Mucosa of descending colon (tissue), 3 donors: ENCODE results near the gene RAB1B. TPM values are rescaled to one million over a fixed set of nuclear protein-coding genes. Genes with fewer than 3 reads are reported as not detected.

ENCODE experiments used
- ATAC-seq: fragments of 200-7000 bp; cut with Tn5 transposase; one replicate; pipeline ENCODE4 v1.9.1; 2020; ENCODE audit warnings: mild to moderate bottlenecking, moderate library complexity
- DNase-seq, 3 donors: peaks; one replicate each; pipeline ENCODE4 v3.0.0-alpha.2; 2020
- H3K36me3 ChIP-seq: fragments of 200-600 bp; one replicate; pipeline ENCODE4 v1.8.0; 2021; ENCODE audit warnings: low read depth, mild to moderate bottlenecking
- H3K4me1 ChIP-seq: fragments of 200-600 bp; one replicate; pipeline ENCODE4 v1.8.0; 2021; ENCODE audit warnings: low read depth, mild to moderate bottlenecking
- H3K4me3 ChIP-seq: fragments of 200-600 bp; one replicate; pipeline ENCODE4 v1.8.0; 2021; ENCODE audit warnings: mild to moderate bottlenecking
- H3K9me3 ChIP-seq: fragments of 200-600 bp; one replicate; pipeline ENCODE4 v1.8.0; 2021; ENCODE audit warnings: mild to moderate bottlenecking
- CTCF ChIP-seq: fragments of 200-600 bp; IDR thresholded peaks from one replicate; pipeline ENCODE4 v1.8.0; 2022; ENCODE audit warnings: antibody characterized with exemption, mild to moderate bottlenecking
- intact Hi-C, 2 donors: fragments of 100-400 bp; cut with DNase I in 1 of 2; cut with micrococcal nuclease in 1 of 2; formaldehyde crosslinking; loops; one replicate each; pipeline versions ENCODE4 v1.11.0 to v1.11.1; 2022; cut with DNase I, micrococcal nuclease
- total RNA-seq, 3 donors: library from RNA; stranded (reverse); fragmentation: NEBNext Ultra II Directional in 2 of 3; extraction: Animal tissue kit (Norgen Biotek cat#: 25700) in 2 of 3; gene quantifications; one replicate each; pipeline versions ENCODE4 v1.2.1 to v1.2.4, GENCODE V29; 2021 to 2023
- donor health status: DM: no; HTN: no; CAD: no; lungs with moderate emphysema.
- donor health status: DM: no; HTN: no; CAD: no.
- donor health status: DM: no; HTN: yes; CAD: no.

Gene RAB1B
- total RNA-seq, 3 donors from 2014 or later: 154 to 210 (median 191) TPM

- no peak for TF ChIP-seq CTCF
- no peaks in the 10 kb centered on the region for H3K9me3 ChIP-seq
- peak; percentile 9 for ATAC-seq
- intact Hi-C loops: no loop called here
- peak in 2 of 3 donors; percentile 49 to 58 for DNase-seq
- H3K4me3 ChIP-seq: peak overlapping the region; percentile 86
- H3K36me3 ChIP-seq: no peaks in the 10 kb centered on the region
- peaks cover 31% of the 10 kb centered on the region for H3K4me1 ChIP-seq
Measured at GRCh38 chr11:66287889-66288670, 19.6 kb downstream of the RAB1B start.

GRCh38 chr11:66288671-66289547 is 20.5 kb downstream of the RAB1B start, which contains the start of gene YIF1A:
Gene YIF1A, minus strand, starts transcription at chr11:66289143. Its CDS starts 158 bp downstream, at chr11:66288985.
- Histone ChIP-seq H3K4me3 (peak within 1 kb of the TSS; percentile 86), H3K36me3 (no peaks in the 10 kb centered on the region), H3K9me3 (no peaks in the 10 kb centered on the region), H3K4me1 (peaks cover 31% of the 10 kb centered on the region)
- DNase-seq (peak; percentile 97 to 99 (median 98)), ATAC-seq (peak; percentile 94)
- intact Hi-C loops: no loop called here
- TF ChIP-seq CTCF: no peak

- ATAC-seq: peak; percentile 54
- H3K36me3 ChIP-seq: no peaks in the 10 kb centered on the region
- intact Hi-C loops: no loop called here
- H3K4me3 ChIP-seq: peak overlapping the region; percentile 86
- H3K9me3 ChIP-seq: no peaks in the 10 kb centered on the region
- DNase-seq: peak in 2 of 3 donors; percentile 81 to 86
- peaks cover 31% of the 10 kb centered on the region for H3K4me1 ChIP-seq
- no peak for TF ChIP-seq CTCF
Measured at GRCh38 chr11:66289548-66290329, 21.3 kb downstream of the RAB1B start.

GRCh38 chr11:66290330-66290621 is 21.8 kb downstream of the RAB1B start:
- Histone ChIP-seq H3K4me3 (no peak overlapping the region), H3K9me3 (no peaks in the 10 kb centered on the region), H3K4me1 (peaks cover 31% of the 10 kb centered on the region), H3K36me3 (no peaks in the 10 kb centered on the region)
- no peak for TF ChIP-seq CTCF
- ATAC-seq (no peak), DNase-seq (peak in 1 of 3 donors; percentile 26)
- intact Hi-C loops: no loop called here

GRCh38 chr11:66291303-66291705 is 22.9 kb downstream of the RAB1B start:
- ATAC-seq (no peak), DNase-seq (peak in 1 of 3 donors; percentile 45)
- H3K4me1 ChIP-seq: peaks cover 31% of the 10 kb centered on the region
- no peak overlapping the region for H3K4me3 ChIP-seq
- H3K36me3 ChIP-seq: no peaks in the 10 kb centered on the region
- no peaks in the 10 kb centered on the region for H3K9me3 ChIP-seq
- TF ChIP-seq CTCF: no peak
- intact Hi-C loops: no loop called here
